A549 (cell line): ENCODE data around the gene BAZ1B. TPM values are rescaled to one million over a fixed set of nuclear protein-coding genes. Genes with fewer than 3 reads are reported as not detected.

ENCODE experiments used
- ATAC-seq, 2 experiments: fragments of 200-7000 bp in 1 of 2; fragments of >200 bp in 1 of 2; cut with Nextera tagmentation in 1 of 2; cut with Tn5 transposase in 1 of 2; 3 replicates each; pipeline versions ENCODE4 v1.8.0 to v1.9.1; 2018 to 2020; ENCODE audit warnings: mild to moderate bottlenecking in 1 of 2, moderate library complexity in 1 of 2
- CTCF ChIA-PET: fragments of 300-600 bp; sonication (Branson Sonifier 250); formaldehyde crosslinking; extraction: SDS; loops from one replicate; lab custom pipeline; 2021; ENCODE audit warnings: antibody characterized with exemption, inconsistent platforms; lab: Yijun Ruan, JAX
- POLR2A ChIA-PET: fragments of 350-600 bp; formaldehyde crosslinking; extraction: SDS; loops from one replicate; lab custom pipeline; 2021; ENCODE audit warnings: antibody characterized with exemption, inconsistent platforms; lab: Yijun Ruan, JAX
- DNase-seq, 2 experiments: peaks; one replicate each; pipeline versions ENCODE4 v3.0.0 to v3.0.0-alpha.2; 2011 to 2016; ENCODE audit warnings: low read depth in 1 of 2, low spot score in 1 of 2
- FAIRE-seq: peaks from 2 replicates; lab custom pipeline; 2011; peaks lifted over from hg19 to GRCh38; lab: Jason Lieb, UNC
- H3K27ac ChIP-seq, 2 experiments: fragments of >200 bp; sonication (Bioruptor Twin); formaldehyde crosslinking; 3 replicates each; pipeline ENCODE4 v1.5.1; 2016 to 2017
- H3K4me1 ChIP-seq: fragments of >200 bp; sonication (Bioruptor Twin); formaldehyde crosslinking; 3 replicates; pipeline ENCODE4 v1.6.1; 2016
- H3K4me2 ChIP-seq: fragments of >200 bp; sonication (Bioruptor Twin); formaldehyde crosslinking; 3 replicates; pipeline ENCODE4 v1.6.1; 2016
- H3K4me3 ChIP-seq: fragments of >200 bp; sonication (Bioruptor Twin); formaldehyde crosslinking; 3 replicates; pipeline ENCODE4 v1.5.1; 2016
- H3K9me3 ChIP-seq: fragments of >200 bp; sonication (Bioruptor Twin); formaldehyde crosslinking; 3 replicates; pipeline ENCODE4 v1.6.1; 2016
- EHF ChIP-seq: fragments of 250-450 bp; sonication (Bioruptor Pico); IDR thresholded peaks from 2 replicates; pipeline ENCODE4 v1.5.0; 2020; ENCODE audit warnings: mild to moderate bottlenecking
- EHMT2 ChIP-seq: fragments of 200-600 bp; sonication (generic); IDR thresholded peaks from 2 replicates; pipeline ENCODE4 v1.6.1; 2016; ENCODE audit warnings: antibody characterized with exemption, low read depth, mild to moderate bottlenecking, moderate library complexity
- FOXS1 ChIP-seq: fragments of 250-450 bp; sonication (Bioruptor Pico); IDR thresholded peaks from 2 replicates; pipeline ENCODE4 v1.5.0; 2020; ENCODE audit warnings: mild to moderate bottlenecking, moderate library complexity
- HEYL ChIP-seq: fragments of 250-450 bp; sonication (Bioruptor Pico); IDR thresholded peaks from 2 replicates; pipeline ENCODE4 v1.8.0; 2021; ENCODE audit warnings: mild to moderate bottlenecking, moderate library complexity
- HOXA7 ChIP-seq: fragments of 250-450 bp; sonication (Bioruptor Pico); IDR thresholded peaks from 2 replicates; pipeline ENCODE4 v1.5.0; 2020; ENCODE audit warnings: mild to moderate bottlenecking, moderate library complexity
- JUN ChIP-seq, 2 experiments: fragments of >200 bp; sonication (Bioruptor Twin); formaldehyde crosslinking; IDR thresholded peaks; 2 replicates in 1 of 2; 3 replicates in 1 of 2; pipeline ENCODE4 v1.6.1; 2016 to 2017
- KDM5A ChIP-seq: fragments of 200-600 bp; sonication (generic); IDR thresholded peaks from 2 replicates; pipeline ENCODE4 v1.6.1; 2016; ENCODE audit warnings: antibody characterized with exemption, mild to moderate bottlenecking
- MAFK ChIP-seq: fragments of 450-650 bp; IDR thresholded peaks from 2 replicates; pipeline ENCODE4 v1.6.1; 2014; ENCODE audit not compliant: partially characterized antibody
- MYC ChIP-seq: IDR thresholded peaks from 2 replicates; pipeline ENCODE4 v1.6.1; 2012; ENCODE audit warnings: mild to moderate bottlenecking, inconsistent platforms, low read length, improper control_type of control experiment, borderline replicate concordance
- PHF8 ChIP-seq: fragments of 200-600 bp; sonication (generic); IDR thresholded peaks from 2 replicates; pipeline ENCODE4 v1.6.1; 2016; ENCODE audit warnings: low read depth, mild to moderate bottlenecking, antibody characterized with exemption, moderate library complexity, borderline replicate concordance
- POLR2A ChIP-seq: IDR thresholded peaks from 2 replicates; pipeline ENCODE4 v1.6.1; 2012; ENCODE audit warnings: mild to moderate bottlenecking, low read length
- RAD21 ChIP-seq, 2 experiments: fragments of >200 bp in 1 of 2; sonication (Bioruptor Twin) in 1 of 2; formaldehyde crosslinking in 1 of 2; IDR thresholded peaks in 1 of 2; conservative IDR thresholded peaks in 1 of 2; 2 replicates in 1 of 2; 3 replicates in 1 of 2; pipeline ENCODE4 v1.6.1; 2012 to 2018; ENCODE audit warnings: inconsistent platforms in 1 of 2
- SREBF2 ChIP-seq: fragments of 450-650 bp; IDR thresholded peaks from 2 replicates; pipeline ENCODE4 v1.6.1; 2014; ENCODE audit warnings: mild to moderate bottlenecking, moderate library complexity
- TP53 ChIP-seq: fragments of 250-450 bp; sonication (Bioruptor Pico); IDR thresholded peaks from 2 replicates; pipeline ENCODE4 v1.5.0; 2021; ENCODE audit warnings: mild to moderate bottlenecking, moderate library complexity
- ZFP36 ChIP-seq: fragments of 450-650 bp; IDR thresholded peaks from 2 replicates; pipeline ENCODE4 v1.6.1; 2014; ENCODE audit warnings: borderline replicate concordance; ENCODE audit not compliant: partially characterized antibody
- ZNF302 ChIP-seq: fragments of 250-450 bp; sonication (Bioruptor Pico); IDR thresholded peaks from 2 replicates; pipeline ENCODE4 v1.9.0; 2021; ENCODE audit warnings: inconsistent platforms, mild to moderate bottlenecking, moderate library complexity
- ZSCAN20 ChIP-seq: fragments of 250-450 bp; sonication (Bioruptor Pico); IDR thresholded peaks from 2 replicates; pipeline ENCODE4 v1.8.0; 2022; ENCODE audit warnings: mild to moderate bottlenecking, moderate library complexity
- WGBS: methylation state at CpG from one replicate; pipeline ENCODE4 v1.1.6; 2017; ENCODE audit errors: missing lambda C conversion rate; 5-methylcytosine and 5-hydroxymethylcytosine counted together
- polyA plus RNA-seq, 4 experiments: library from polyadenylated mRNA; depleted of rRNA in 3 of 4; stranded (reverse); fragments of >200 nt; fragmentation: RNase III in 1 of 4; extraction: RNeasy Plus Mini Kit Qiagen cat#74134 plus additional on column Dnase treatment in 1 of 4; gene quantifications; 2 replicates in 3 of 4; 3 replicates in 1 of 4; pipeline ENCODE4 v1.2.3, GENCODE V29; 2011 to 2017
- TF ChIP-seq, protein P1 (sequence below): IDR thresholded peaks from 2 replicates; pipeline ENCODE4 v1.6.1; 2012; ENCODE audit warnings: low read depth, borderline replicate concordance
- TF ChIP-seq, protein P2 (sequence below): fragments of >200 bp; sonication (Bioruptor Twin); formaldehyde crosslinking; IDR thresholded peaks from 3 replicates; pipeline ENCODE4 v1.6.1; 2016
- TF ChIP-seq, protein P3 (sequence below): fragments of 150-350 bp; IDR thresholded peaks from 2 replicates; pipeline ENCODE4 v1.6.1; 2014; ENCODE audit warnings: low read depth, mild to moderate bottlenecking, low read length
- TF ChIP-seq, protein P4 (sequence below): fragments of >200 bp; sonication (Bioruptor Twin); formaldehyde crosslinking; IDR thresholded peaks from 3 replicates; pipeline ENCODE4 v1.5.1; 2016

BAZ1B gene
- polyA plus RNA-seq, 2 of the 4 experiments (the other 2 are of a cell fraction): 54.8 to 66.8 TPM

DNA sequence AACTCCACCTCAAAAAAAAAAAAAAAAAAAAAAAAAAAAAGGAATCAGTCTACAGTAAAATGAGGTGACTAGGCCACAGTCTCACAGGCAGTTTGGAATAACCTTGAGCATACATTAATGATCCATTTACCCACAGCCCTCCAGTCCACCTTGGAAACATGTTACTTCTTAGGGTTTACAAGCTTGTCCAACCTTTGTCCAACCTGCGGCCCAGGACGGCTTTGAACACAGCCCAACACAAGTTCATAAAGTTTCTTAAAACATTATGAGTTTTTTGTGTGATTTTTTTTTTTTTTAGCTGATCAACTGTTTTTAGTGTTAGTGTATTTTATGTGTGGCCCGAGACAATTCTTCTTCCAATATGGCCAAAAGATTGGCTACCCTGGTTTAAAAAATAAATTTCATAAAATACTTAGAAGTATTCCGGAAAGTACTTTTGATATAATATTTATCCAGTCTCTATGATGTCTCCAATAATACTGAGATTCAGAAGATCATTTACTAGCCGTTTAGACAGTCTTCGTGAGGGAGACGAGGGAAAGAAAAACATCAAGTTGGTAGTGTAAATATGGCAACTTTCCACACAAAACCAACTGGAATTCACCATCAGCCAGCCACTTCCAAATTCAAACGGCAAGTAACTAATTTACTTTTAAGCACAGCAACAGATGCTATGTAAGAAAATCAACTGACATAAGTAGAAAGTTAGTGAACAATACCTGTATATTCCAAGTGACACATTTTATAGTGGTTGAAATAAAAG lies 9.9 kb downstream of the BAZ1B start (continued):
- TF ChIP-seq ZSCAN20 (CRISPR knock-in tag): no peak

DNA sequence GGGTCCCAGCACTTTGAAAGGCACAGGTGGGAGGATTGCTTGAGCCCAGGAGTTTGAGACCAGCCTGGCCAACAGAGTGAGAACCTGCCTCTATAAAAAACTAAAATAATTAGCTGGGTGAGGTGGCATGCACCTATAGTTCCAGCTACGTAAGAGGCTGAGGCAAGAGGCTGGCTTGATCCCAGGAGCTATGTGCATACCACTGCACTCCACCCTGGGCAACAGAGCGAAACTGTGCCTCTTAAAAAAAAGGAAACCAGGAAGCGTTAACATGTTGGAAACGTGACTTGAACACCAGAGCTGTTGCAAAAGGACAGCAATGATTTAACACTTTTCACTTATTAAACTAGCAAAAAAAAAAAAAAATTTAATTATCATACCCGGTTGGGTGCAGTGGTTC lies 12.6 kb downstream of the BAZ1B start:
- Histone ChIP-seq H3K4me1 (peaks cover 19% of the 10 kb centered on the region; the same call in 2 of the 3 replicates), H3K9me3 (no peaks in the 10 kb centered on the region), H3K27ac (no peak overlapping the region), H3K4me2 (no peak overlapping the region), H3K4me3 (no peak overlapping the region)
- ChIA-PET POLR2A (no interaction called here), CTCF (interaction anchor here (1.1 kb wide), 1 partner anchor 10 kb away, joined by 4 read pairs; no protein-coding TSS in a partner anchor)
- no peak for ATAC-seq
- no peak for DNase-seq
- FAIRE-seq: no peak
- TF ChIP-seq JUN (IDR thresholded peaks at IDR 0.05) (no peak), KDM5A (no peak), MAFK (no peak), SREBF2 (no peak), EHF (no peak), ZSCAN20 (CRISPR knock-in tag) (no peak), EHMT2 (no peak), ZFP36 (no peak), FOXS1 (no peak), ZNF302 (CRISPR knock-in tag) (no peak), HOXA7 (CRISPR knock-in tag) (no peak)
- TF ChIP-seq, protein P1, sequence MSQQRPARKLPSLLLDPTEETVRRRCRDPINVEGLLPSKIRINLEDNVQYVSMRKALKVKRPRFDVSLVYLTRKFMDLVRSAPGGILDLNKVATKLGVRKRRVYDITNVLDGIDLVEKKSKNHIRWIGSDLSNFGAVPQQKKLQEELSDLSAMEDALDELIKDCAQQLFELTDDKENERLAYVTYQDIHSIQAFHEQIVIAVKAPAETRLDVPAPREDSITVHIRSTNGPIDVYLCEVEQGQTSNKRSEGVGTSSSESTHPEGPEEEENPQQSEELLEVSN: no peak
- TF ChIP-seq, protein P2, sequence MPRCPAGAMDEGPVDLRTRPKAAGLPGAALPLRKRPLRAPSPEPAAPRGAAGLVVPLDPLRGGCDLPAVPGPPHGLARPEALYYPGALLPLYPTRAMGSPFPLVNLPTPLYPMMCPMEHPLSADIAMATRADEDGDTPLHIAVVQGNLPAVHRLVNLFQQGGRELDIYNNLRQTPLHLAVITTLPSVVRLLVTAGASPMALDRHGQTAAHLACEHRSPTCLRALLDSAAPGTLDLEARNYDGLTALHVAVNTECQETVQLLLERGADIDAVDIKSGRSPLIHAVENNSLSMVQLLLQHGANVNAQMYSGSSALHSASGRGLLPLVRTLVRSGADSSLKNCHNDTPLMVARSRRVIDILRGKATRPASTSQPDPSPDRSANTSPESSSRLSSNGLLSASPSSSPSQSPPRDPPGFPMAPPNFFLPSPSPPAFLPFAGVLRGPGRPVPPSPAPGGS: no peak
- TF ChIP-seq, protein P3, sequence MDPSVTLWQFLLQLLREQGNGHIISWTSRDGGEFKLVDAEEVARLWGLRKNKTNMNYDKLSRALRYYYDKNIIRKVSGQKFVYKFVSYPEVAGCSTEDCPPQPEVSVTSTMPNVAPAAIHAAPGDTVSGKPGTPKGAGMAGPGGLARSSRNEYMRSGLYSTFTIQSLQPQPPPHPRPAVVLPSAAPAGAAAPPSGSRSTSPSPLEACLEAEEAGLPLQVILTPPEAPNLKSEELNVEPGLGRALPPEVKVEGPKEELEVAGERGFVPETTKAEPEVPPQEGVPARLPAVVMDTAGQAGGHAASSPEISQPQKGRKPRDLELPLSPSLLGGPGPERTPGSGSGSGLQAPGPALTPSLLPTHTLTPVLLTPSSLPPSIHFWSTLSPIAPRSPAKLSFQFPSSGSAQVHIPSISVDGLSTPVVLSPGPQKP: no peak
- 95% methylated on average over 5 of the region's 5 CpGs for WGBS

DNA sequence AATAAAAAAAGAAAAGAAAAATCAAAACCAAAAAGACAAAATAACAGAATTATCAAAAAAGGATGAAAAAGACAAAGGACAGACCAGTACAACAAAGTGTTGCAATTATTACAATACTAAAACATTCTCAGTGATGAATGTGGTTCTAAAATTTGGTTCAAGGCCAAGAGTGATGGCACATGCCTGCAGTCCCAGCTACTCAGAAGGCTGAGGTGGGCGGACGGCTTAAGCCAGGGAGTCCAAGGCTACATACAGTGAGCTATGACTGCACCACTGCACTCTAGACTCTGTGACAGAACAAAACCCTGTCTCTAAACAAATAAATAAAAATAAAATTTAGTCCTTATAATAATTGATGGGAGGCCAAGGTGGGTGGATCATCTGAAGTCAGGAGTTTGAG lies 14.5 kb downstream of the BAZ1B start:
- POLR2A ChIA-PET: no interaction called here
- no peak overlapping the region for H3K4me2 ChIP-seq
- no peak for DNase-seq
- peaks cover 8% of the 10 kb centered on the region; the same call in 2 of the 3 replicates for H3K4me1 ChIP-seq
- no peak for FAIRE-seq
- no peak overlapping the region for H3K4me3 ChIP-seq
- 94% methylated on average over 2 of the region's 2 CpGs for WGBS
- no peaks in the 10 kb centered on the region for H3K9me3 ChIP-seq
- TF ChIP-seq RAD21 (conservative IDR thresholded peaks at IDR 0.05 in 1 of 2, IDR thresholded peaks at IDR 0.05 in 1 of 2) (no peak), POLR2A (no peak), MYC (no peak), SREBF2 (no peak), HEYL (CRISPR knock-in tag) (no peak), PHF8 (no peak), TP53 (no peak)
- TF ChIP-seq, protein P4, sequence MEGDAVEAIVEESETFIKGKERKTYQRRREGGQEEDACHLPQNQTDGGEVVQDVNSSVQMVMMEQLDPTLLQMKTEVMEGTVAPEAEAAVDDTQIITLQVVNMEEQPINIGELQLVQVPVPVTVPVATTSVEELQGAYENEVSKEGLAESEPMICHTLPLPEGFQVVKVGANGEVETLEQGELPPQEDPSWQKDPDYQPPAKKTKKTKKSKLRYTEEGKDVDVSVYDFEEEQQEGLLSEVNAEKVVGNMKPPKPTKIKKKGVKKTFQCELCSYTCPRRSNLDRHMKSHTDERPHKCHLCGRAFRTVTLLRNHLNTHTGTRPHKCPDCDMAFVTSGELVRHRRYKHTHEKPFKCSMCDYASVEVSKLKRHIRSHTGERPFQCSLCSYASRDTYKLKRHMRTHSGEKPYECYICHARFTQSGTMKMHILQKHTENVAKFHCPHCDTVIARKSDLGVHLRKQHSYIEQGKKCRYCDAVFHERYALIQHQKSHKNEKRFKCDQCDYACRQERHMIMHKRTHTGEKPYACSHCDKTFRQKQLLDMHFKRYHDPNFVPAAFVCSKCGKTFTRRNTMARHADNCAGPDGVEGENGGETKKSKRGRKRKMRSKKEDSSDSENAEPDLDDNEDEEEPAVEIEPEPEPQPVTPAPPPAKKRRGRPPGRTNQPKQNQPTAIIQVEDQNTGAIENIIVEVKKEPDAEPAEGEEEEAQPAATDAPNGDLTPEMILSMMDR: no peak
- no peak for ATAC-seq
- H3K27ac ChIP-seq: no peak overlapping the region
- CTCF ChIA-PET: interaction anchor here (1.3 to 1.4 kb wide), 3 partner anchors 12 to 218 kb away, joined by 3 read pairs; no protein-coding TSS in a partner anchor
